GM23248 (cell line): ENCODE data around the gene OR5F1.

Experiments
- EZH2 ChIP-seq: fragments of 200-600 bp; sonication (generic); IDR thresholded peaks from 2 replicates; pipeline ENCODE4 v1.6.1; 2018; ENCODE audit warnings: antibody characterized with exemption, mild to moderate bottlenecking; ENCODE audit not compliant: insufficient read depth, poor library complexity, severe bottlenecking
- EZH2phosphoT487 ChIP-seq: fragments of 200-600 bp; sonication (generic); IDR thresholded peaks from 2 replicates; pipeline ENCODE4 v1.6.1; 2018; ENCODE audit warnings: antibody characterized with exemption, moderate library complexity, mild to moderate bottlenecking, low read depth; ENCODE audit not compliant: insufficient read depth

- TF ChIP-seq EZH2 (no peak), EZH2phosphoT487 (no peak)
Measured at GRCh38 chr11:56010716-56011115, 16.3 kb upstream of the OR5F1 start.
